Cortex of kidney (tissue), 1 donor: ENCODE results near the gene SLIT1.

Experiments used
- DNase-seq: peaks from one replicate; lab custom pipeline; 2025; lab: John Stamatoyannopoulos, UW

Gene SLIT1

DNA sequence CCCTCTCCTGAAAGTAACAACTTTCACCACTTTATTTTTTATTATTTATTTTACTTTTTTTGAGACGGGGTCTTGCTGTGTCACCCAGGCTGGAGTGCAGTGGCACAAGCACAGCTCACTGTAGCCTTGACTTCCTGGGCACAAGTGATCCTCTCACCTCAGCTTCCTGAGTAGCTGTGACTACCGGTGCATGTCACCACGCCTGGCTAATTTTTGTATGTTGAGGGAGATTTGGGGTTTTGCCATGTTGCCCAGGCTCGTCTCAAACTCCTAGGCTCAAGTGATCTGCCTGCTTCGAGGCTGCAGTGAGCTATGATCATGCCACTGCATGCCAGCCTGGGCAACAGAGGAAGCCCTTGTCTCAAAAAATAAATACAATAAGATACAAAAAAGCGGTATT, 14.9 kb upstream of the SLIT1 start:
- DNase-seq, result no peak

DNA sequence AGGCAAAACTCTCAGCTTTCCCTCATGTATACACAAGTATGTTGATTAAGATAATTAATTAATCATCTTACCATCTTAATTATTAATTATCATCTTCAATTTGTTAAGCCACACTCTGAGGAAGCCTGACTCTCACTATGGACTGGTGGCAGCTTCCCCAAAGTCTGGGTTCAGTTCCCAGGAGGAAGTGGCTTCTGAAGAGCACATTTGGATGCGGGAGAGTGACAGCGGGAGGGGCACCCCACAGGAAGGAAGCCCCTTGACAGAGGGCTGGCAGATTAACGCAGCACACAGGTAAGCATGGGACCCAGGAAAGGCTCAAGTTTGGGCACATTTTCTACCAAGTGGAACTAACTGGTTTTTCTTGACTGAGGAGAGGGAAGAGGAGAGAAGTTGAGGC, 13.4 kb upstream of the SLIT1 start:
- DNase-seq, result no peak

DNA sequence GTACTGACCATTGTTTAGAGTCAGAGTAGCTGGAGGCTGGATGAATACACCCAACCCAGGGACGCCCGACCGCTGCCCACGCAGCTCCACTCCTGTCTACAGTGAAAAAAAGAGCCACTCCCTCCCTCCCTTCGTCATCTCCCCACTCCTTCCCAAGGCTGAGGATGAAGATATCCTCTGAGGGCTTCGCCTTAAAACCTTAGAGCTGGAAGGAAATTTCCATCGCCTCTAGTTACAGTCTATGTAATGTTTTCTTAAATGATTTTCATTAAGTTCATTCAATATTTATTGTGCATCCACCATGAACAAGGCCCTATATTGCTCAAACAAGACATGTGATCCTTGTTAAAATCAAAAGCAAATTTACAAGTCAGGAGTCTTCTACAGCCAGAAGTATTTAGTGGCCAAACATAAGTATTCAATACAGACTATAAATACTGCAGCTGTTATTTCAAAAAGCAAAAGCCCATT, 11.3 kb upstream of the SLIT1 start:
- no peak for DNase-seq

DNA sequence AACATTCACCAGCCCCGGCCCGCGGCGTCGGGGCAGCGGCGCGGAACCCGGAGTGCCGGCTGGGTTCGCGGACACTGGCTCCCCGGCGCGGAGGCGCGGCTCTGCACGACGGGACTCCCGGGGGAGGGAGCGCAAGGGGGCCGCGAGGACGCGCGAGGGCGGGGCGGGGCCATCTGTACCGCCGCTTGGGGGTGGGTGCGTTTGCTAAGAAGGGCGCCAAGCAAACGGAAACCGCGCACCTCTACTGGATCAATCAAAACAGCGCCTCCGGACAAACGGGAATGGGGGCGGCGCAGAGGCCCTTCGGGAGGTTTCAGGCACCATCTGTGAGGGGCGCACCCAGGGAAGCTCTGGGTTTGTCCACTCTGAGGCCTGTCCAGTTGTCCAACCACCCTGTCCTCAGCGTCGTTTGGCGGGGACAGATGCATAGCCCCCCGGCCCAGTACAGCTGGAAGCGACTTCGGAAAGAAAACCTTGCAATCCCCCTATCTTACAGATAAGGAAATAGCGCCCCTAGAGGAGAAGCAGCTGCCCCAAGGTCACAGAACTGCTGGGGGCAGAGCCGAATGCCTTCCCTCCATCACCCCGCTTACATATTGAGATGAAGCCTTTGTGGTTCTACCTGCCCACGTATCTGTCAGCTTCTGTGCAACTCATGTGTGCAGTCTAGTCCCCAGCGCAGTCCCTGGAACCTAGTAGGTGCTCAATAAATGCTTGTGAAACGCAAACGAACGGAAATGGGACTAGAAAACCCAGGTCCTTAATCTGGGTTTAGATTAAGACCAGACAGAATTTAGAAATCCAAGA, 10.7 kb upstream of the SLIT1 start:
- DNase-seq, result no peak

DNA sequence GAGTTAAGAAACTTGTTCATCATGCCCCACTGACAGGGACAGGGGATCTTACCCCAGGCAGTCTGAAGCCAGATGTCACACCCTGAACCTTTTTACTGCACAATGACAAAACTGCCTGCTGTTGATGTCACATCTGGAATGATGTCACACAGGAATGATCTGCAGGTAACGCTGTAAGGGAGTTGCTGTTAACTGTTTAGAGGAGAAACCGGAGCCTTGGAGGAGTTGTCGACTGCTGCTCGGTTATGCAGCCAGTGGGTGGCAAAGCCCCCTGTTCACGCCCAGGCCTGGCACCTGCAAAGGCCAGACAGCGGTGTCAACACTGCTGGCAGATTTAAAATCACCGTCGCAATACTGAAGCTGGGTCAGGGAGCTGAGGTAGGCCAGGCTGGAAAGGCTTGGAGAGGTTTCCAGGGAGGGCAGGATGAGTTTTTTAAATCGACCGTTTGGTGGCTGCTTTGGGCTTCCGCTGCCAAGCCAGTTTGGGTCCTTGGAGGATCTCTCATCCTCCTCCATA, 10.0 kb upstream of the SLIT1 start:
- no peak for DNase-seq

DNA sequence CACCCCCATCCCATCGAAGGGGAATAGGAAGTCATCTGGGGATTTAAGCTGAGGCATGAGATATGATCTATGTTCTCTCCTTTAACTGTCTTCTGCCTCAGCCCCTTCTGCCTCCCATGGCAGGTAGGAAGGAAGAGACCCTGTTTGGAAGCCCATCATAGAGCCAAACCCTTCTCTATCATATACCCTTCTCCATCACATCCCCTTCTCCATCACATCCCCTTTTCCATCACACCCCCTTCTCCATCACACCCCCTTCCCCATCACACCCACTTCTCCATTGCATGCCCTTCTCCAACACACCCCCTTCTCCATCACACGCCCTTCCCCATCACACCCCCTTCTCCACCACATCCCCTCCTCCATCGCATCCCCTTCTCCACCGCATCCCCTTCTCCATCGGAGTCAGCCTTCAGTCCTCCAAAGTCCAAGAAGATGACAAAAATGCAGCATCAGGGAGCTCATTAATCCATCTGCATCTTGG, 7.2 kb upstream of the SLIT1 start:
- DNase-seq, result no peak

DNA sequence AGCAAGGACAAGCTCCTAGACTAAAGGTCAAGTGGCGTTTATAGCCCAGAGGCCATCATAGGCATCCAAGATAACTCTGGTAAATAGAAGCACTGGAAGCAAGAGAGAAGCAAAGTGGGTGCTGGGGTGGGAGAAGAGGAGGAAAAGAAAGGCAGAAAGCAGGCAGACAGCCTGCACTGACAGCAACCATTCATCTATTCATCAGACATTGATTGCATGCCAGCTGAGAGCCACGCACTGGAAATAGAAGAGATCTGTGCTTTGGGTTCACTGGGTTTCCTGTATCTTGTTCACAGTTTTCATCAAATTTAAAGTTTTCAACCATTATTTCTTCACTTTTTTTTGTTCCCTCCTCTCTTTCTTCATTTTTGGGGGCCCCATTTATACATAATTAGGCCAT, 4.7 kb upstream of the SLIT1 start:
- no peak for DNase-seq

DNA sequence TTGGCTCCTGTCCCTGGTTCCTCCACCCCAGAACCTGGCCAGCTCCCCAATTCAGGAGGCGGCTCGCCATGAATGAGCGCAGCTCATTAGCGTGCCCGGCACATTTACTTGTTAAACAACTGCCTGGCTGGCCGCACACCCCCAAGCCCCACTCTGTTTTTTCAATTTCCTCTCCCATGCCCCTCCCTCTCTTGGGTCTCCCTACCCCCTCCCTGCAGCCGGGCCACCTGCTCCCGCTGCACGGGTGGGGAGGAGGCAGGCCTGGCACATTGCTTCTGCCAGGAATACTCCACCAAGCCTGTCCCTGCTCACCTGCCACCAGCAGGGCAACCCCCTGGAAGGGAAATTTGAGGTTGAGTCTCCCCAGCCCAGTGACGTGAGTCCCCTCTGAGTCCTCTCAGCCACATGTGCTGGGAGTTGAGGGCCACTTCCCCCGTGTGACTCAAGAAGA, 2.5 kb upstream of the SLIT1 start:
- no peak for DNase-seq

DNA sequence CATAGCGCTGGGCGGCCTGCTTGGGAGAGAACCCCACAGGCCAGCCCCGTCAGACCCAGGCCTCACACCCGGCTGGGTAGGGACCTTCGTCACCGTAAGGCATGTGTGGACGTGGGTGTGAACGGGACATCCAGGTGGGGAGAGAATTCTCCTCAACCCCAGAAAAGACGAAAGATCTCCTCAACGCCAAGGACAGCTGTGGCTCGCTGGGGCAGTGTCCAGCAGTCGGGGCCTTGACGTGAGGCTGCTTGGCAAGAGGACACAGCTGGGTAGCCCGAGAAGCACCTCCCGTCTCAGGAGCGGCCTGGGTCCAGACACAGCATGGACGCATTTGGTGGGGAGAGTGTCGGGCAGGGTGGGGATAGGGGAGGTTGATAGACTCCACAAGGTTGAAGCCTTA, 1.2 kb upstream of the SLIT1 start:
- DNase-seq, result no peak

DNA sequence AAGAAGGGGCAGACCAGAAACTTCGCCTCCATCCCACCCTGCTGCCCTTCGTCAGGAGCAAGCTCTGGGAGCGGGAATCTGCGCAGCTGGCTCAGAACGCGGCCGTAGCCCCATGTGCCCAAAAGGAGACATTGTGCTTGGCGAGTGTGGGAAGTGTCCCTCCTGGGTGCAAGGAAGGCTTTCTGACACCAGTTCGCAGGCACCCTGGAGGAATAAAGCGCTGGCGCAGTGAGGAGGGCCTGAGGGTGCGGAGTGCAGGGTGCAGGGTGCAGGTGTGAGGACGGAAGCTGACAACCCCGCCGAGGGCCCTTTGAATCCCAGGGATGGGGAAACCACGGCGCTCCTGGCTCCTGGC, 811 bp downstream of the SLIT1 start:
- no peak for DNase-seq

DNA sequence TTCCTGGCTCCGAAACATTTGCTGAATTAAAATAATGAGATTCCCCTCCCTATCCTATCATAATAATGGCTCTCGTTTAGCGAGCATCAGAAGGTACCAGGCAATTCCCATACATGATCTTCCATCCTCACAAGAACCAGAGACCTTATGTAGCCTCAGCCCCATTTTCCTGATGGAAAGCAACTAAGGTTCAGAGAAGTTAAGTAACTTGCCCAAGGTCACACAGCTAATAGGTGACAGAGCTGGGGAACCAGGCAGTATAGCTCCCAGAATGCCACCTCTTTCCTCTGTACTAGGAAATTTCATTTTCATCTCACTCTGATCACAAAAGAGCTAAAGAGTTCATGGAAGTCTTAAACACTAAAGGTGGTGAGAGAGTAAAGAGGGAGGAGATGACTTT, 2.4 kb downstream of the SLIT1 start:
- no peak for DNase-seq

DNA sequence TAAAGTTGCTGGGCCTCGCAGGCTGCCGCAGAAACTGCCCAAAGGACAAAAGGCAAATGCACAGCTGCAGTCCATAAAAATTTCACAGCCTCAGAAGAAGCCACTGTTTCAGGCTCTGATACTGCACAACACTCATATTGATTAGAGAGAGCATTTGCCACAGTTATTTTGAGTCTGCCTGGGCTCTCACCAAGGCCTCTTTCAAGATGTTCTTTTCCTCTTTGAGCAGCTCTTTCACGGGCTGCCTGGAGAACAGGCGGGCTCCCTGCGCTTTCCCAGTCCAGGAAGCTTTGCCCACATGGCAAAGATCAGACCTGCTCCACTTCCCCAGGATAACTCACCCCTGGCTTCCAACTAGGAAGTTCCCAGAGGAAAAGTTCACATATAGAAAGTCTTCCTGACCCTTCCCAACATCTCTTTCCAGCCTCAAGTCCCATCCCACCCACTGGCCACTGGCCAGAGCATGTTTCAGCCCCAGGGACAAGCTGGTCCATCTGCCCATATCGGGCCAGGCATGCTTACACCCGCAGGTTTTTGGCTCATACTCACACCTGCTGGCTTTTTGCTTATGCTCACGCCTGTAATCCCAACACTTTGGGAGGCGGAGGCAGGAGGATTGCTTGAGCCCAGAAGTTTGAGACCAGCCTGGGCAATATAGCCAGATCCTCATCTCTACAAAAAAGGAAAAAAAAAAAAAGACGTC, 3.3 kb downstream of the SLIT1 start:
- no peak for DNase-seq

DNA sequence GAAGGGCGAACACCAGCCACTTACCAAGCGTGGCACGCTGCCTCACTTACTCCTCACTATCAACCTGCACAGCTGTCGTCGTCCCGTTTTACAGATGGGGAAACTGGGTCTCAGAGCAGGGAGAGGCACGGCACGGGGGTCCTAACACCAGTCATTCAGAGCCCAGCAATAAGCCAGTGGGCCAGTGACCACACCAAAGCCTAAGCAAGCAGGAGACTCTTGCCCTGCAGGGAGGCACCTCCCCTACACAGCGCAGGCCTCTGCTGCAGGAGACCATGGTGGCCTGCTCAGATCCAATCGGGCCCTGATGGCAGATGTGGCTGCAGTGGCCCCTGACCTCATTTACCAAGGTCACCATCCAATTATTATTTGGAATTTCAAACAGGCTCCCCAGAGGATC, 4.8 kb downstream of the SLIT1 start:
- DNase-seq, result no peak

DNA sequence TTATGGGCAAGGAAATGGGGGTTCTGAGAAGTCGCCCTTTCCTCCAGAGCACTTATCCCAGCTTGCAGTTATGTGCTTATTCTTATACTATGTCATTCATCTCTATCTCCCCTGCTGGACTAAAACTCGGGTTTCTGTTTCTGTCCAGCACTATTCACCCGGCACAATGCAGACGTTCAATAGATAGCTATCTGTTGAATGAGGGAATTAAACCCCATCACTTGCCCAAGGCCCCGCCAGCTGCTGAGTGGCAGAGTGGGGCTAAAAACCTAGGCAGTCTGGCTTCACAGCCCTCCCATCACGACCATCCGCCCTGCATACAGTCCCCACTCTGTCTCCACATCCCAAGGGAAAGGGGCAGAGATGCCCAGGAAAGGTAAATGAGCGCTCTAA, 5.4 kb downstream of the SLIT1 start:
- DNase-seq, result no peak

DNA sequence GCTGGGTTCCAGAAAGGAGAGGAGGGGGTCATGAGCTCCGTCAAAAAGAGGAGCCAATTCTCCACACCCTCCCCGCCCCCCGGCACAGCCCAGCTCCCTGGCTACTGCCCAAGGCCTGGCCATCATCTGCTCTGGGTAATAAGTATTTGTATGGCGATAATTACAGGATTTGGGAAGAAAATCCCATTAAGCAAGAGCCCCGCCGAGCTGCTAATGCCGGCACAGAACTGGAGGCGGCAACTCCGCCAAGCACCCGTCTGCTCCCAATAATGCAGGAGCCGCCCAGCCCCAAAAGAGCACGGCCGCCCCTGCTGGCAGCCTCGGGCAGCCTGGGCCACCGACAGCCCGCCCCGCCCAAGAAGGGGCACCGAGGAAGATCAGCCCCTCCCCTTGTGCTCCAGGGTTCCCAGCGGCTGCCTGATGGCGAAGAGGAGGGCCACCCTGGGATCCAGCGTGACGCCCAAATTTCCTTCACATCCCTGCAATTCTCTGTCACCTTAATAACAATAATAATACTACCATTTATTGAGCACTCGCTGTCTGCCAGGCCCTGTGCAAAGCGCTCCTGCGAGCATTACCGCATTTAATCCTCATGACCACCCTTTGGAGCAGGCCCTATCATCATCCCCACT, 5.9 kb downstream of the SLIT1 start:
- no peak for DNase-seq

DNA sequence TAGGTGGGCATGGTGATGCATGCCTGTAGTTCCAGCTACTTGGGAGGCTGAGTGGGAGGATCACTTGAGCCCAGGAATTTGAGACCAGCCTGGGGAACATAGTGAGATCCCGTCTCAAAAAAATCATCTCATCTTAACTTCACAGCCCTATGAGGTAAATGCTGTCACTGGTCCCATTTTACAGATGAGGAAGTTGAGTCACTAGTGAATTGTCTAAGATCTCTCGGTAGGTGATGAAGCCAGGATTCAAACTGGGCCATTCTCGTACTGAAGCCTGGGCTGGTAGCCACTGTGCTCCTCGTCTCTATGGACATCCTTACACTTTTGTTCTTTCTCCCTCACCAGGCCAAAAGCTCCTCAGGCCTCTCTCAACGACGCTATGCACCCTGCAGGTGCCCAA, 6.4 kb downstream of the SLIT1 start:
- DNase-seq, result no peak

DNA sequence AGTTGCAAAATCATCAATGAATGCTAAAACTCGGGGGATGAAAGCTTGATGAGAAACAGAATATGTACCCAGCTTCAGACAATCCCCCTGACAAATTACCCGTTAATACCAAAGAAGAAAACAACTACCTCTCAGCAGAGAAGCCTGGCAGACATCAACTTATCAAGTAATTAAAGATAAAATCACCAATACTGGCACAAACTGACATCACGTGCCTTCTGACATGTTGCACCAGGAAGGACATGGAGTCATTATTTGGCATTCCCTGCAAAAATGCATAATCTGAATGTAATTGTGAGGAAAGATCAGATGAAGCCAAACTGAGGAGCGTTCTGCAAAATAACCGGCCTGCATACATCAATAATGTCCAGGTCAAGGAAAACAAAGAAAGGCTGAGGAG, 7.7 kb downstream of the SLIT1 start:
- no peak for DNase-seq

DNA sequence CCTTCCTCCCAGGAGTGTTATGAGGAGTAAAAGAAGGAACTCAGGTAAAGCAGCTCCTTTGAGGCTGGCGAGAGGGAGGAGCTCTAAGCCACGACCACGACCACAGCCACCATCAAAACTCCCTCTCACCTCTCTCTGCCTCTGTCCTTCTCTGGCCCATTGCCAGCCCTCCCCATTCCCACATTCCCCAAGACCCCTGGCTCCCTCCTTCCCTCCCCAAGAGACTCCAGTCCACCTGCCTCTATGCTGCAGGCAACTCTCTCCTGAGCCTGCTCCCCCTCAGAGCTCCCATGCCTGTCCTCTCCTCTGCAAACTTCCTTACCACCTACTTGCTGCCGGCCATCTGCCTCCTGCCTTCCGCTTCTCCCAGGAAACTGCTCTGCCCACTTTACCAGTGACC, 9.5 kb downstream of the SLIT1 start:
- DNase-seq, result no peak

DNA sequence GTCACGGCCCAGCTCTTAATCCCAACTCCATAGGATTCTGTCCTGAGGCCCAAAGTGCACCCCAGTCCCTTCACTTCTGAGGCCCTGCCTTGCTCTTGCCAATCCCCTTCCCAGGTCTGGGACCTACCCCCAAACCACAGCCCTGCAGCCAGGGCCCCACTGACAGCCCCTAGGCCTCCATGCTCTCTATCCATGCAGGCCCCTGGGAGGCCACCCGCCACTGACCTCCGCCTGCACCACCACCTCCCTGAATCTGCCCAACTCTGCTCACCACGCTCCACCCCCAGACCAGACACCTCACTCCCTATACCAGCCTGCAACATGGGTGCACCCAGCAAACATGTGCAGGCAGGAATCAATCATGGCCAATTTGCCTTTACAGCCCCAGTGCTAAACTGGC, 10.2 kb downstream of the SLIT1 start:
- DNase-seq, result no peak

DNA sequence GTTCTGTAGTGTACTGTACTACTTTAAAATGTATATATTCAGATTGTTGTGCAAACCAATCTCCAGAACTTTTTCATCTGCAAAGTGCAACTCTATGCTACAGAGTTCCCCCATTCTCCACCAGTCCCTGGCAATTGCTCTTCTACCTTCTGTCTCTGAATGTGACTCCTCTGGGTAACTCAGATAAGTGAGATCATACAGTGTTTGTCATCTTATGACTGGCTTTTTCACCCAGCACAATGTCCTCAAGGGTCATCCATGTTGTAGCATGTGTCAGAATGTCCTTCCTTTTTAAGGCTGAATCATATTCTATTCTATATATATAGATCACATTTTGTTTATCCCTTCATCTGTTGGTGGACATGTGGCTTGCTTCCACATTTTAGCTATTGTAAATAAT, 10.8 kb downstream of the SLIT1 start:
- no peak for DNase-seq

DNA sequence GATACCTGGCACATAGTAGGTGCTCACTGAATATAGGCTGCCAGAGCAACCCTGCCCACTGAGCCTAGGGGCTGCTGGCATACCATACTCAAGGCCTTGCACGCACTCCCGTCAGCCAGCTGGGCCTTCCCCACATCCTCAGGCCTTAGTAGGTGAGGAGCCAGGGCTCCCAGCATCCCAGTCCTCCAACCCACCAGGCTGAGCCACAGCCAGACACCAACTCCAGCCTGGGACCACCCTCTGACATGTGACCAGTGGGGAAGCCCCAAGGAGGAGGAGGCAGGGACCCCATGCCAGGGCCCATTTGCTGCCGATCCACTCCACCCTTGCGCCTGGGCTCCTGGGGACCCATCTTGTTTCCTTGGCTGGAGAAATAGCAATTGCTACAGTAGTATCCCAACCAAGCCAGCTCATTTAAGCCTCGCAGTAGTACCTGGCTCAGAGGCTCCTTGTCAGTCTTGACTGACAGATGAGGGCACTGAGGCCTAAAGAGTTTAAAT, 11.4 kb downstream of the SLIT1 start:
- DNase-seq, result no peak

DNA sequence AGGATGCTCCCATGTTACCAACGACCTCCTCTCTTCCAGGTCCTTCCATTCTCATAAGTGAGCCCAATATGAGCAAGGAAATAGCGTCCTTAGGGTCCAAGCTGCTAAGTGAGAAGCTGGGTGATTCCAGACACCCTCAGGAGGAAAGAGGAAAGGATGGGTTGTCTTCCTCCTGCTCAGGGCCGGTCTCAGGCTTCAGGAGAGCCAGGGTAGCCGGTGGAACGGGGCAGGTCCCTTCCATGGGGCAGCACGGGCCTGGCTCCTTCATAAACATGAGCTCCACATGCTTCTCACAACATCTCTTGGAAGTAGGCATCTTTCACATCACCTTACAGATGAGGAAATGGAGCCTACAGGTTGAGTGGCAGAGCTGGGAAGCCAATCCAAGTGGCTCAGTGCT, 12.7 kb downstream of the SLIT1 start:
- no peak for DNase-seq

DNA sequence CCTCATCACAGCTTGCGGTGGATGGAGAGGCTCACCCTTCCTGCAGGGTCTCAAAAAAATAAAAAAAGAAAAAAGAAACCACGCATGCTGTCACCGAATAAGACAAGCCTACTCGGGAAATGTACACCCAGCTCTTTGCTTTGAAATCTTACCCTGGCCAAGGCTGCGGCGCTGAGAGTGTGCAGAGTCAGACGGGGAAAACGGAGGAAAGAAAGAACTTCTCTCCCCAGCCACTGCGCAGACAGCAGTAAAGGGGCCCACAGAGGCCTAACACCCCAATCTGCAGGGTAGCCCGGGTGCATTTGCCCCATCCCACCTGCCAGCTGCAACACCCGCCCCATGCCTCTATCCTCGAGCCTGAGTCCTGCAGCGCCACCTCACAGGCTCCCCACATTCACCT, 14.8 kb downstream of the SLIT1 start:
- no peak for DNase-seq
